Large intestine (tissue), 12 donors: ENCODE results near the gene PLS1. TPM values are rescaled to one million over a fixed set of nuclear protein-coding genes. Genes with fewer than 3 reads are reported as not detected.
"Not testable (repeated sequence)": the region's sequence is repeated elsewhere in the genome, so short reads cannot be mapped to it uniquely, and the experiment has no call there.

Experiments
- DNase-seq, 2 donors: peaks; one replicate each; pipeline versions ENCODE4 v3.0.0 to v3.0.0-alpha.2; 2013
- H3K27ac ChIP-seq: one replicate; pipeline ENCODE4 v1.5.1; 2013; ENCODE audit warnings: low read length
- H3K27me3 ChIP-seq: 2 replicates; pipeline ENCODE4 v1.6.1; 2013; ENCODE audit warnings: low read length; ENCODE audit not compliant: control insufficient read depth, insufficient read depth
- H3K36me3 ChIP-seq: 2 replicates; pipeline ENCODE4 v1.6.1; 2013; ENCODE audit warnings: low read length; ENCODE audit not compliant: control insufficient read depth, insufficient read depth
- H3K4me1 ChIP-seq: one replicate; pipeline ENCODE4 v1.6.1; 2013; ENCODE audit warnings: low read length; ENCODE audit not compliant: control insufficient read depth, insufficient read depth
- H3K4me3 ChIP-seq: one replicate; pipeline ENCODE4 v1.5.1; 2013; ENCODE audit warnings: low read length
- H3K9me3 ChIP-seq: one replicate; pipeline ENCODE4 v1.6.1; 2013; ENCODE audit warnings: mild to moderate bottlenecking, low read depth, low read length, moderate library complexity; ENCODE audit not compliant: control insufficient read depth
- WGBS: methylation state at CpG from one replicate; pipeline ENCODE4 v1.1.5; 2013; ENCODE audit warnings: low lambda C conversion rate; ENCODE audit not compliant: insufficient coverage; 5-methylcytosine and 5-hydroxymethylcytosine counted together
- long read RNA-seq, 11 donors: transcript quantifications; one replicate each; lab custom pipeline, GENCODE V29; 2026
- polyA plus RNA-seq: library from polyadenylated mRNA; unstranded; fragments of 120-200 nt; gene quantifications from one replicate; pipeline ENCODE4 v1.2.1, GENCODE V29; 2013

The PLS1 gene, protein sequence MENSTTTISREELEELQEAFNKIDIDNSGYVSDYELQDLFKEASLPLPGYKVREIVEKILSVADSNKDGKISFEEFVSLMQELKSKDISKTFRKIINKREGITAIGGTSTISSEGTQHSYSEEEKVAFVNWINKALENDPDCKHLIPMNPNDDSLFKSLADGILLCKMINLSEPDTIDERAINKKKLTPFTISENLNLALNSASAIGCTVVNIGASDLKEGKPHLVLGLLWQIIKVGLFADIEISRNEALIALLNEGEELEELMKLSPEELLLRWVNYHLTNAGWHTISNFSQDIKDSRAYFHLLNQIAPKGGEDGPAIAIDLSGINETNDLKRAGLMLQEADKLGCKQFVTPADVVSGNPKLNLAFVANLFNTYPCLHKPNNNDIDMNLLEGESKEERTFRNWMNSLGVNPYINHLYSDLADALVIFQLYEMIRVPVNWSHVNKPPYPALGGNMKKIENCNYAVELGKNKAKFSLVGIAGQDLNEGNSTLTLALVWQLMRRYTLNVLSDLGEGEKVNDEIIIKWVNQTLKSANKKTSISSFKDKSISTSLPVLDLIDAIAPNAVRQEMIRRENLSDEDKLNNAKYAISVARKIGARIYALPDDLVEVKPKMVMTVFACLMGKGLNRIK
- polyA plus RNA-seq = 44.2 TPM
- long read RNA-seq, donor 1, partial matches to known transcripts = 0 of 2 reads
- long read RNA-seq, donor 1, other reads (novel, unspliced or antisense) = 0 of 2 reads
- long read RNA-seq, donor 2, partial matches to known transcripts = 25 of 29 reads
- long read RNA-seq, donor 2, other reads (novel, unspliced or antisense) = 0 of 29 reads
- long read RNA-seq, donor 3 = 0 reads
- long read RNA-seq, donor 4, partial matches to known transcripts = 0 of 1 reads
- long read RNA-seq, donor 4, other reads (novel, unspliced or antisense) = 0 of 1 reads
- long read RNA-seq, donor 5, partial matches to known transcripts = 13 of 15 reads
- long read RNA-seq, donor 5, other reads (novel, unspliced or antisense) = 0 of 15 reads
- long read RNA-seq, donor 6, transcript PLS1-202 (16 exons, 3,706 nt) = major isoform, 8 of 17 reads
- long read RNA-seq, donor 6, partial matches to known transcripts = 9 of 17 reads
- long read RNA-seq, donor 6, other reads (novel, unspliced or antisense) = 0 of 17 reads
- long read RNA-seq, donor 7, partial matches to known transcripts = 0 of 1 reads
- long read RNA-seq, donor 7, other reads (novel, unspliced or antisense) = 0 of 1 reads
- long read RNA-seq, donor 8, transcript PLS1-202 (16 exons, 3,706 nt) = major isoform, 5 of 13 reads
- long read RNA-seq, donor 8, partial matches to known transcripts = 8 of 13 reads
- long read RNA-seq, donor 8, other reads (novel, unspliced or antisense) = 0 of 13 reads
- long read RNA-seq, donor 9, transcript PLS1-202 (16 exons, 3,706 nt) = major isoform, 5 of 11 reads
- long read RNA-seq, donor 9, partial matches to known transcripts = 6 of 11 reads
- long read RNA-seq, donor 9, other reads (novel, unspliced or antisense) = 0 of 11 reads
- long read RNA-seq, donor 10, transcript PLS1-202 (16 exons, 3,706 nt) = major isoform, 13 of 20 reads
- long read RNA-seq, donor 10, partial matches to known transcripts = 7 of 20 reads
- long read RNA-seq, donor 10, other reads (novel, unspliced or antisense) = 0 of 20 reads
- long read RNA-seq, donor 11, transcript PLS1-202 (16 exons, 3,706 nt) = major isoform, 5 of 5 reads
- long read RNA-seq, donor 11, partial matches to known transcripts = 0 of 5 reads
- long read RNA-seq, donor 11, other reads (novel, unspliced or antisense) = 0 of 5 reads

GRCh38 chr3:142595951-142596725, at the start of gene PLS1:
Gene PLS1, plus strand, starts transcription at chr3:142596393. Its CDS starts 67,845 bp downstream, at chr3:142664238.
- WGBS = no CpG with 5 or more reads among the region's 56 CpGs

DNA sequence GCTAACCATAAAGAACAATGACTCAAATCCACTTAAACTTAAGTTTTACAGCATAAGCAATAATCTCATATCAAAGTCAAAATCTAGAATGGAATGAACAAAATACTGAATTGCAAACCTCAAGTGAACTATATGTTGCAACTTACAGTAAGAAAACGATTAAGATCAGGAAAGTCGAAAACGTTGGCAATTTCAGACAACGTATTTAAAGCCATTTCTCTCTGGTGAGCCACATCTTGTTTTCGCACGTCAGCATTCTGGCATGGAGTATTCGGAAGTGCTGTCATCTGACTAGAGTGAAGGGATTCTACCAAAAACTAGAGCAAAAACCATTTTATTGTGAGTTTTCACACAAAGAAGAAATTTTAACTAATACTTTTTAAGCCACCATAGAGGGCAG, 46.2 kb upstream of the PLS1 start:
- Histone ChIP-seq H3K27ac (no peak overlapping the region), H3K36me3 (peaks cover 33% of the 10 kb centered on the region), H3K4me3 (no peak overlapping the region), H3K4me1 (no peaks in the 10 kb centered on the region), H3K9me3 (no peaks in the 10 kb centered on the region), H3K27me3 (no peaks in the 10 kb centered on the region)
- 100% methylated on average over 1 of the region's 7 CpGs for WGBS
- no peak for DNase-seq

More at GRCh38 chr3:142595951-142596725, at the start of gene PLS1:
- H3K36me3 ChIP-seq = no peaks in the 10 kb centered on the region
- peak within 1 kb of the TSS; percentile 59 for H3K4me3 ChIP-seq
- peak within 1 kb of the TSS; percentile 74 for H3K27ac ChIP-seq
- peak; percentile 87 to 96 for DNase-seq
- H3K4me1 ChIP-seq = peaks cover 15% of the 10 kb centered on the region
- H3K27me3 ChIP-seq = no peaks in the 10 kb centered on the region
- no peaks in the 10 kb centered on the region for H3K9me3 ChIP-seq

- peaks cover 35% of the 10 kb centered on the region for H3K36me3 ChIP-seq
- H3K4me1 ChIP-seq, H3K27ac ChIP-seq, H3K27me3 ChIP-seq, H3K9me3 ChIP-seq, H3K4me3 ChIP-seq, DNase-seq: not testable (repeated sequence)
- WGBS = no CpG with 5 or more reads among the region's 1 CpG
Measured at GRCh38 chr3:142552579-142552978, 43.6 kb upstream of the PLS1 start.

DNA sequence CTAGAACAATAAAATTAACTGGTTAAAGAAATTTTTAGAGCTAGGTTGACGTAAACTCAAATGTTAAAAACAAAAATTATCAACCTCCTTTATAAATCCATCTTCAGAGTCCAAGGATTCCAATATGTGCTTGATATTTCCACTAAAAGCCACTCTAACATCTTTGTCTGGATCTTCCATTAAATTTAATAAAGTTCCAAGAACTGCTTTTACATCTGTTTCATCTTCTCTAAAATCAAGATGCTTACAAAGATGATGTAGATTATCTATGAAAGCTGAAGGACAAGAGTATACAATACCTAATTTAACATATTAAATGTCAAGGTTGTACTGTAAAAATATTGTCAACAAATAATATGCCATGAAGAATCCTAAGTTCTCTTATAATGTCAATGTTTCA, 42.5 kb upstream of the PLS1 start:
- H3K36me3 ChIP-seq = peaks cover 39% of the 10 kb centered on the region
- no peaks in the 10 kb centered on the region for H3K4me1 ChIP-seq
- WGBS = 83% methylated on average over 1 of the region's 1 CpG
- no peaks in the 10 kb centered on the region for H3K27me3 ChIP-seq
- no peak for DNase-seq
- no peak overlapping the region for H3K27ac ChIP-seq
- H3K4me3 ChIP-seq = no peak overlapping the region
- no peaks in the 10 kb centered on the region for H3K9me3 ChIP-seq

- no peak for DNase-seq
- no peaks in the 10 kb centered on the region for H3K4me1 ChIP-seq
- no peak overlapping the region for H3K27ac ChIP-seq
- no peaks in the 10 kb centered on the region for H3K27me3 ChIP-seq
- no peaks in the 10 kb centered on the region for H3K9me3 ChIP-seq
- H3K36me3 ChIP-seq = peaks cover 21% of the 10 kb centered on the region
- no peak overlapping the region for H3K4me3 ChIP-seq
Measured at GRCh38 chr3:142560118-142560517, 36.1 kb upstream of the PLS1 start.

DNA sequence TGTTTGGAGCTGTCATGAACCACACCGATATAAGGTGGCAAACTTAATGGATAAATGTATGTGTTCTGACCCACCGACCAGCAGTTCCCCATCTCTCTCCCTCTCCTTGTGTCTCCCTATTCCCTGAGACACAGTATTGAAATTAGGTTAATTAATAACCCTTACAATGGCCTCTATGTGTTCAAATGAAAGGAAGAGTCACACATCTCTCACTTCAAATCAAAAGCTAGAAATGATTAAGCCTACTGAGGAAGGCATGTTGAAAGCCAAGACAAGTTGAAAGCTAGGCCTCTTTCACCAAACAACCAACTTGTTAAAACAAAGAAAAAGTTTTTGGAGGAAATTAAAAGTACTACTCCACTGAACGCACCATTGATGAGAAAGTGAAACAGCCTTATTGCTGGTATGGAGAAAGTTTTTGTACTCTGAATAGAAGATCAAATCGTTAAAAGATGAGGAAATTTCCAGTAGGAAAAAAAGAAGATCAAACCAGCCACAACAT, 32.6 kb upstream of the PLS1 start:
- 74% methylated on average over 2 of the region's 4 CpGs for WGBS
- no peak for DNase-seq
- H3K9me3 ChIP-seq = peaks cover 4% of the 10 kb centered on the region
- H3K27ac ChIP-seq = no peak overlapping the region
- no peak overlapping the region for H3K4me3 ChIP-seq
- no peaks in the 10 kb centered on the region for H3K27me3 ChIP-seq
- peaks cover 7% of the 10 kb centered on the region for H3K36me3 ChIP-seq
- H3K4me1 ChIP-seq = no peaks in the 10 kb centered on the region

DNA sequence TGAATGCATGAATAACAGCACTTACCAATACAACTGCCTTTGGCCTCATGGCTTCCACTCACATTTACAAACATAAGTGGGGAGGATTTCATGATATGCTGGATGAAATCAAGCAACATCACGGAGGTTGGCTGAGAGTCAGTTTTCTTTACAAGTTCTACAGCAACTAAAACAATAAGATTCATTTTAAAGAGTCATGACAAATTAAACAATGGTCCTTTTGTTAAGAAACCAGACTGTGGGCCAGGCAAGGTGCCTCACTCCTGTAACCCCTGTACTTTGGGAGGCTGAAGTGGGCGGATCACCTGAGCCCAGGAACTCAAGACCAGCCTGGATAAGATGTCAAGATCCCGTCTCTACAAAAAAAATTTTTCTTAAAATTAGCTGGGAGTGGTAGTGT, 30.1 kb upstream of the PLS1 start:
- H3K4me1 ChIP-seq = no peaks in the 10 kb centered on the region
- WGBS = no CpG with 5 or more reads among the region's 3 CpGs
- H3K27me3 ChIP-seq = no peaks in the 10 kb centered on the region
- peaks cover 8% of the 10 kb centered on the region for H3K36me3 ChIP-seq
- H3K9me3 ChIP-seq = peaks cover 7% of the 10 kb centered on the region
- DNase-seq = no peak
- no peak overlapping the region for H3K4me3 ChIP-seq
- H3K27ac ChIP-seq = no peak overlapping the region

DNA sequence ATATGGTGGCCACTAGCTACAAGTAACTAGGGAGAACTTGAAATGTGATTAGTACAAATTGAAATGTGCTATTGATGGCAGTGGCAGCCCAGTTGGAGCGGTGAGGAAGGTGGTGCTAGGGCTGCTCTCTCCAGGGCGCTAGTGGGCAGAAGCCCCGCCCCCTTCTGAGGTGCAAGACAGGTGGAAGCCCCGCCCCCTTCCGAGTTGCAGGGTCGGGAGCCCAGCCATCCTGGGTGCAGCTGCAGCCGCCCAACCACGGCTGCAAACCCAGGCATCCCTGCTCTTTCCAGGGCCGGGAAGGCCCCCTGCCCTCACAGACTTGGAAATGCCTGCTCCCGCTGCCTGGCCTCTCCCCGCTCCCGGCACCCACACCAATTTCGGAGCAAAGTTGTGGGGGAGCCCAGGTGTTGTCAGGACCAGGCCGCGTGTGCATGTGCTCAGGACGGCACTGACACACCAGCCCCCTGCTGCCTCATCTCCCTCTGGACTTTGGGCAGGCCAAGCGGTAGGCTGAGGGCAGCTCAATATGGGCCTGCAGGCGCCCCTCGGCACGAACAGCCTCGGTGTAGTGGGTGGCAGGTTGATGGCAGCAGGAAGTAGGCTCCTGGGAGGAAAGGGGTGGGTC, 27.7 kb upstream of the PLS1 start:
- Histone ChIP-seq H3K4me3 (peak overlapping the region; percentile 1), H3K27ac (no peak overlapping the region), H3K27me3 (no peaks in the 10 kb centered on the region), H3K36me3 (peaks cover 8% of the 10 kb centered on the region), H3K4me1 (no peaks in the 10 kb centered on the region), H3K9me3 (peaks cover 7% of the 10 kb centered on the region)
- WGBS = no CpG with 5 or more reads among the region's 21 CpGs
- peak in 1 of 2 donors; percentile 30 for DNase-seq
